Measurements from ENCODE around the gene ZNF791. TPM values are rescaled to one million over a fixed set of nuclear protein-coding genes. Genes with fewer than 3 reads are reported as not detected.

The ZNF791 gene
- total and polyA plus RNA-seq, 4 donors: 5.5 to 33.4 (median 15.4) TPM

DNA sequence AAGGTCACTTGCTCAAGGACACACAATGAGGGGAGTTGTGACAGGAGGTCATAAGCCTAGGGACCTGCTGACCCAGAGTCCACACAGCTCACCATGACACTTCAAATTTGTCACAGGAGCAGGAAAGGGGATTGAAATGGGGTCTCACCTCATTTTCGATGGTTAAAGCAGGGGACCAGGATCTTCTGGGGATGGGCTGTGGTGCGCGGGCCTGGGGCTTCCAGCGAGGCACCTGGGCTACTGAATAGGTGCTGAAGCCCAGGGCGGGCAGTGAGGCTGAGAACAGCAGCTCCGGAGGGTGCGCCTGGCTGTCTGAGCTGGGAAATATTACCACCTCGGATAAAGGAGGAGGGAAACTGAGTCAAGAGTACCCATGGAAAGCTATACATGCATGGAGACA is 44.8 kb downstream of the ZNF791 start:
- peaks cover 9 to 40% (median 11%) of the 10 kb centered on the region in 4 donors for H3K36me3 ChIP-seq (ENCODE audit: control insufficient read depth in 4 of 4, insufficient read depth in 4 of 4, low read length in 4 of 4)
- ATAC-seq (ENCODE audit: insufficient read depth, low FRiP score) (no peak), DNase-seq (no peak)
- no peaks in the 10 kb centered on the region for H3K4me1 ChIP-seq (ENCODE audit: control insufficient read depth in 5 of 5, insufficient read depth in 5 of 5, low read length in 5 of 5)
- H3K27ac ChIP-seq (ENCODE audit: low read depth in 1 of 2, low read length in 1 of 2): no peak overlapping the region
- H3K27me3 ChIP-seq (ENCODE audit: control insufficient read depth in 3 of 3, insufficient read depth in 3 of 3, low read length in 2 of 3): no peaks in the 10 kb centered on the region
- H3K9me3 ChIP-seq (ENCODE audit: control insufficient read depth in 4 of 4, insufficient read depth in 3 of 4, low read length in 3 of 4): no peaks in the 10 kb centered on the region
- TF ChIP-seq, protein P1, sequence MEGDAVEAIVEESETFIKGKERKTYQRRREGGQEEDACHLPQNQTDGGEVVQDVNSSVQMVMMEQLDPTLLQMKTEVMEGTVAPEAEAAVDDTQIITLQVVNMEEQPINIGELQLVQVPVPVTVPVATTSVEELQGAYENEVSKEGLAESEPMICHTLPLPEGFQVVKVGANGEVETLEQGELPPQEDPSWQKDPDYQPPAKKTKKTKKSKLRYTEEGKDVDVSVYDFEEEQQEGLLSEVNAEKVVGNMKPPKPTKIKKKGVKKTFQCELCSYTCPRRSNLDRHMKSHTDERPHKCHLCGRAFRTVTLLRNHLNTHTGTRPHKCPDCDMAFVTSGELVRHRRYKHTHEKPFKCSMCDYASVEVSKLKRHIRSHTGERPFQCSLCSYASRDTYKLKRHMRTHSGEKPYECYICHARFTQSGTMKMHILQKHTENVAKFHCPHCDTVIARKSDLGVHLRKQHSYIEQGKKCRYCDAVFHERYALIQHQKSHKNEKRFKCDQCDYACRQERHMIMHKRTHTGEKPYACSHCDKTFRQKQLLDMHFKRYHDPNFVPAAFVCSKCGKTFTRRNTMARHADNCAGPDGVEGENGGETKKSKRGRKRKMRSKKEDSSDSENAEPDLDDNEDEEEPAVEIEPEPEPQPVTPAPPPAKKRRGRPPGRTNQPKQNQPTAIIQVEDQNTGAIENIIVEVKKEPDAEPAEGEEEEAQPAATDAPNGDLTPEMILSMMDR (IDR thresholded peaks at IDR 0.05; ENCODE audit: control extremely low read depth, extremely low read depth): no peak
- 95 to 98% methylated on average over 8 of the region's 8 CpGs for WGBS, 2 donors
- H3K9ac ChIP-seq (ENCODE audit: insufficient read depth in 1 of 2, low read length in 2 of 2): no peak overlapping the region
- H3K4me3 ChIP-seq: no peak overlapping the region

DNA sequence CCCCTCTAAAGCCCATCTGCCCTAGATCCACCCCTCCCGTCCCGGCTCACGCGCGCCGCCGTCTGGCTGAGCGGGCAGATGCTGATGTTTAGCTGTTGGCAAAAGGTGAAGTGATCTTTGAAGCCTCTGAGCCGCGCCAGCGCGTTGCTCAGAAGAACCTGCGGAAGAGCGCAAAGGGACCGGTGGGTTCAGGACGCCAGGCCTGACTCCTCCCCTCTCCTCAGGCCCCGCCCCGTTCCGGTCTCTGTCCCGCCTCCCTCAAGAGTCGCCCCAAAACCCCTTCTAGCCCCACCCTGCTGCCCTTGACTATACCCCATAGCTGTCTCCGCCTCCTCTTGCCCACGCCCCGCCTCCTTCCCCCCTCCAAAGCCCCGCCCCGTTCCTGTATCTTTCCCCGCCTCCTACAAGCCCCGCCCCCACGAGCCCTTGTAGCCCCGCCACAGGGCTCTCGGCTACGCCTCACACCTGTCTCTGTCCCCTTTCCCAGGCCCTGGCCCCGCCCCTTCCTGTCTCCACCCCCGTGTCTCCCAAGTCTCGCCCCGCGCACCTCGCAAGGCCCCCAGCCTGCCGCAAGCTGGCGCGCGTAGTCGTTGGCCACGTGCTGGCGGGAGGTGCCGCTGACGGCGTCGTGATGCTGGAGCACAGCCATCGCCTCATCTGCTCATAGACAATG is 46.3 kb downstream of the ZNF791 start:
- Histone ChIP-seq H3K36me3 (ENCODE audit: control insufficient read depth in 4 of 4, insufficient read depth in 4 of 4, low read length in 4 of 4) (peaks cover 13 to 42% (median 16%) of the 10 kb centered on the region in 4 donors), H3K27me3 (ENCODE audit: control insufficient read depth in 3 of 3, insufficient read depth in 3 of 3, low read length in 2 of 3) (no peaks in the 10 kb centered on the region), H3K9me3 (ENCODE audit: control insufficient read depth in 4 of 4, insufficient read depth in 3 of 4, low read length in 3 of 4) (no peaks in the 10 kb centered on the region), H3K27ac (ENCODE audit: low read depth in 1 of 2, low read length in 1 of 2) (no peak overlapping the region), H3K9ac (ENCODE audit: insufficient read depth in 1 of 2, low read length in 2 of 2) (no peak overlapping the region), H3K4me3 (no peak overlapping the region), H3K4me1 (ENCODE audit: control insufficient read depth in 5 of 5, insufficient read depth in 5 of 5, low read length in 5 of 5) (no peaks in the 10 kb centered on the region)
- TF ChIP-seq, protein P1 (IDR thresholded peaks at IDR 0.05; ENCODE audit: control extremely low read depth, extremely low read depth): no peak
- WGBS, 2 donors: 81 to 88% methylated on average over 46 to 50 of the region's 50 CpGs
- no peak for DNase-seq
- no peak for ATAC-seq (ENCODE audit: insufficient read depth, low FRiP score)

DNA sequence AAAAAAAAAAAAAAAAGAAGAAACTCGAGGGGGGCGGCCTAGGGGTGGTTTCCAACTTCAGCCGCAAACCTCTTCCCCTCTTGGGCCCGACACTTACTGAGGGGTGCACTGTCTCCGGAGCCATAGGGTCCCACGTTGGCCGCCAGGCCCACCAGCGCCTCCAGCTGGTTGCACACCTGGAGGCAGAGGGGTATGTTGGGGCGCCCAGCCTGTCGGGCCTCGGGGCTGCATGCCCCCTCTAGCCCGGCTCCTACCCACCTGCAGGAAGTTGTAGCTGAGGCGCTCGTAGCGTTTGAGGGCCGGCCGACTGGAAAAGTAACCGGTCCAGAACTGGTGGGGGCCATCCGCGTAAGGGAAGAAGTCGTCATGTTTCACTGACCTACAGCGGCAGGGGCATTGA is 47.2 kb downstream of the ZNF791 start:
- 95 to 97% methylated on average over 20 to 22 of the region's 22 CpGs for WGBS, 2 donors
- TF ChIP-seq, protein P1 (IDR thresholded peaks at IDR 0.05; ENCODE audit: control extremely low read depth, extremely low read depth): no peak
- Histone ChIP-seq H3K9ac (ENCODE audit: insufficient read depth in 1 of 2, low read length in 2 of 2) (no peak overlapping the region), H3K9me3 (ENCODE audit: control insufficient read depth in 4 of 4, insufficient read depth in 3 of 4, low read length in 3 of 4) (no peaks in the 10 kb centered on the region), H3K27ac (ENCODE audit: low read depth in 1 of 2, low read length in 1 of 2) (no peak overlapping the region), H3K4me3 (no peak overlapping the region), H3K36me3 (ENCODE audit: control insufficient read depth in 4 of 4, insufficient read depth in 4 of 4, low read length in 4 of 4) (peaks cover 13 to 40% (median 16%) of the 10 kb centered on the region in 4 donors), H3K4me1 (ENCODE audit: control insufficient read depth in 5 of 5, insufficient read depth in 5 of 5, low read length in 5 of 5) (no peaks in the 10 kb centered on the region), H3K27me3 (ENCODE audit: control insufficient read depth in 3 of 3, insufficient read depth in 3 of 3, low read length in 2 of 3) (no peaks in the 10 kb centered on the region)
- DNase-seq (no peak), ATAC-seq (ENCODE audit: insufficient read depth, low FRiP score) (no peak)

DNA sequence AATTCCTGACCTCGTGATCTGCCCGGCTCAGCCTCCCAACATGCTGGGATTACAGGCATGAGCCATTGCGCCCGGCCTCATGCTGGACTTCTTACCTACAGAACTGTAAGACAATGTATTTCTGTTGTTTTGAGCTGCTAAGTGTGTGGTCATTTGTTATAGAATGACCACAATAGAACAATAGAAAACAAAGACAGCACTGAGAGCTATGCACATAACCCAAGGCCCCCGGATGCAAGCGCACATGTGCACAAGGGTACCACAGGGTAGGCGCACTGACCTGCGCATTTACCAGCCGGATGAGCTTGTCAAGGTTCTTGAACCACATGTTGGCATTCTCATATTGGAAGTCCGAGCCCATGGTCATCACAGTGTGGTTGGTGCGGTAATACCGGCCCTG is 50.3 kb downstream of the ZNF791 start:
- ATAC-seq (ENCODE audit: insufficient read depth, low FRiP score) (no peak), DNase-seq (no peak)
- Histone ChIP-seq H3K36me3 (ENCODE audit: control insufficient read depth in 4 of 4, insufficient read depth in 4 of 4, low read length in 4 of 4) (peaks cover 9 to 43% (median 13%) of the 10 kb centered on the region in 4 donors), H3K4me1 (ENCODE audit: control insufficient read depth in 5 of 5, insufficient read depth in 5 of 5, low read length in 5 of 5) (peaks cover 0 to 5% (median 3%) of the 10 kb centered on the region in 5 donors), H3K9ac (ENCODE audit: insufficient read depth in 1 of 2, low read length in 2 of 2) (no peak overlapping the region), H3K9me3 (ENCODE audit: control insufficient read depth in 4 of 4, insufficient read depth in 3 of 4, low read length in 3 of 4) (no peaks in the 10 kb centered on the region), H3K4me3 (no peak overlapping the region), H3K27me3 (ENCODE audit: control insufficient read depth in 3 of 3, insufficient read depth in 3 of 3, low read length in 2 of 3) (no peaks in the 10 kb centered on the region), H3K27ac (ENCODE audit: low read depth in 1 of 2, low read length in 1 of 2) (no peak overlapping the region)
- TF ChIP-seq, protein P1 (IDR thresholded peaks at IDR 0.05; ENCODE audit: control extremely low read depth, extremely low read depth): no peak
- WGBS, 2 donors: 93 to 98% methylated on average over 12 of the region's 12 CpGs
